Activated naive CD4-positive, alpha-beta T cell treated with anti-CD3 and anti-CD28 coated beads, Interleukin-2, amount 10 ng/mL, durations not matched to agents 7 days and 5 days (primary cell): ENCODE data around the gene MFN1.

ENCODE experiments used
- CTCF ChIA-PET: fragments of 350-600 bp; sonication (Branson Sonifier 250); formaldehyde crosslinking; loops from one replicate; lab custom pipeline; 2021; ENCODE audit warnings: antibody characterized with exemption; lab: Charles Lee
- DNase-seq: peaks from one replicate; pipeline ENCODE4 v3.0.0-alpha.2; 2020
- H3K27ac Mint-ChIP-seq: one replicate; pipeline ENCODE4 v1.8.0; 2021; ENCODE audit warnings: mild to moderate bottlenecking, moderate library complexity, mixed read lengths
- H3K27me3 Mint-ChIP-seq: one replicate; pipeline ENCODE4 v1.8.0; 2021; ENCODE audit warnings: mild to moderate bottlenecking, mixed read lengths
- H3K36me3 Mint-ChIP-seq: one replicate; pipeline ENCODE4 v1.8.0; 2021; ENCODE audit warnings: mixed read lengths
- H3K4me1 Mint-ChIP-seq: one replicate; pipeline ENCODE4 v1.8.0; 2021; ENCODE audit warnings: mixed read lengths
- H3K4me3 Mint-ChIP-seq: one replicate; pipeline ENCODE4 v1.8.0; 2021; ENCODE audit warnings: mild to moderate bottlenecking, moderate library complexity, mixed read lengths
- H3K9me3 Mint-ChIP-seq: one replicate; pipeline ENCODE4 v1.8.0; 2021; ENCODE audit warnings: mixed read lengths

Gene MFN1

GRCh38 chr3:179322286-179323196, 25.0 kb upstream of the MFN1 start, which contains the start of gene ZNF639:
Gene ZNF639, plus strand, starts transcription at chr3:179323031. Its CDS starts 5,263 bp downstream, at chr3:179328294.
- CTCF ChIA-PET, result interaction anchor here (0.9 to 3.9 kb wide), 9 partner anchors 8 to 307 kb away, joined by 4 to 24 read pairs (median 8); partner anchors contain the start of genes PIK3CA and ZMAT3
- Mint-ChIP-seq H3K36me3 (peaks cover 7% of the 10 kb centered on the region), H3K4me3 (peak within 1 kb of the TSS; percentile 85), H3K27me3 (peaks cover 15% of the 10 kb centered on the region), H3K9me3 (no peaks in the 10 kb centered on the region), H3K27ac (peak within 1 kb of the TSS; percentile 94), H3K4me1 (peaks cover 35% of the 10 kb centered on the region)
- DNase-seq, result peak; percentile 87

GRCh38 chr3:179323197-179324110, 24.1 kb upstream of the MFN1 start:
- Mint-ChIP-seq H3K4me1 (peaks cover 35% of the 10 kb centered on the region), H3K9me3 (no peaks in the 10 kb centered on the region), H3K36me3 (peaks cover 12% of the 10 kb centered on the region), H3K27me3 (peaks cover 9% of the 10 kb centered on the region), H3K27ac (peak overlapping the region; percentile 94), H3K4me3 (peak overlapping the region; percentile 85)
- CTCF ChIA-PET, result interaction anchor here (1.4 to 3.2 kb wide), 2 partner anchors 24 to 308 kb away, joined by 4 to 8 read pairs; partner anchors contain the start of gene MFN1
- DNase-seq, result peak; percentile 74

GRCh38 chr3:179324270-179324754, 23.2 kb upstream of the MFN1 start:
- CTCF ChIA-PET, result interaction anchor here (1.4 to 3.2 kb wide), 2 partner anchors 23 to 309 kb away, joined by 4 to 8 read pairs; partner anchors contain the start of gene MFN1
- H3K4me3 Mint-ChIP-seq, result peak overlapping the region; percentile 85
- peaks cover 35% of the 10 kb centered on the region for H3K4me1 Mint-ChIP-seq
- H3K27me3 Mint-ChIP-seq, result peaks cover 7% of the 10 kb centered on the region
- H3K27ac Mint-ChIP-seq, result peak overlapping the region; percentile 94
- H3K9me3 Mint-ChIP-seq, result no peaks in the 10 kb centered on the region
- no peak for DNase-seq
- peaks cover 16% of the 10 kb centered on the region for H3K36me3 Mint-ChIP-seq

GRCh38 chr3:179330438-179330837, 17.1 kb upstream of the MFN1 start:
- Mint-ChIP-seq H3K4me3 (no peak overlapping the region), H3K4me1 (peaks cover 3% of the 10 kb centered on the region), H3K36me3 (peaks cover 50% of the 10 kb centered on the region), H3K27me3 (no peaks in the 10 kb centered on the region), H3K27ac (peak overlapping the region; percentile 24), H3K9me3 (no peaks in the 10 kb centered on the region)
- CTCF ChIA-PET, result interaction anchor here (0.8 kb wide), 1 partner anchor 9 kb away, joined by 4 read pairs; no protein-coding TSS in a partner anchor
- no peak for DNase-seq

GRCh38 chr3:179332240-179332639, 15.3 kb upstream of the MFN1 start:
- H3K4me1 Mint-ChIP-seq, result peaks cover 3% of the 10 kb centered on the region
- DNase-seq, result no peak
- H3K36me3 Mint-ChIP-seq, result peaks cover 57% of the 10 kb centered on the region
- no peak overlapping the region for H3K27ac Mint-ChIP-seq
- CTCF ChIA-PET, result no interaction called here
- H3K9me3 Mint-ChIP-seq, result no peaks in the 10 kb centered on the region
- no peak overlapping the region for H3K4me3 Mint-ChIP-seq
- no peaks in the 10 kb centered on the region for H3K27me3 Mint-ChIP-seq

- Mint-ChIP-seq H3K4me3 (no peak overlapping the region), H3K36me3 (peaks cover 54% of the 10 kb centered on the region), H3K27me3 (no peaks in the 10 kb centered on the region), H3K27ac (no peak overlapping the region), H3K4me1 (peaks cover 3% of the 10 kb centered on the region), H3K9me3 (no peaks in the 10 kb centered on the region)
- DNase-seq, result no peak
- CTCF ChIA-PET, result no interaction called here
These were observed 14.4 kb upstream of the MFN1 start for GRCh38 chr3:179333084-179333483.

- peak overlapping the region; percentile 19 for H3K27ac Mint-ChIP-seq
- DNase-seq, result no peak
- H3K9me3 Mint-ChIP-seq, result no peaks in the 10 kb centered on the region
- CTCF ChIA-PET, result interaction anchor here (0.7 kb wide), 1 partner anchor 77 kb away, joined by 3 read pairs; no protein-coding TSS in a partner anchor
- H3K27me3 Mint-ChIP-seq, result no peaks in the 10 kb centered on the region
- peaks cover 37% of the 10 kb centered on the region for H3K36me3 Mint-ChIP-seq
- H3K4me1 Mint-ChIP-seq, result peaks cover 3% of the 10 kb centered on the region
- H3K4me3 Mint-ChIP-seq, result no peak overlapping the region
These were observed 11.1 kb upstream of the MFN1 start for GRCh38 chr3:179336345-179336929.

GRCh38 chr3:179348325-179349013, 960 bp downstream of the MFN1 start:
- Mint-ChIP-seq H3K4me1 (peaks cover 18% of the 10 kb centered on the region), H3K27me3 (no peaks in the 10 kb centered on the region), H3K27ac (peak overlapping the region; percentile 81), H3K4me3 (peak overlapping the region; percentile 94), H3K9me3 (no peaks in the 10 kb centered on the region), H3K36me3 (peaks cover 23% of the 10 kb centered on the region)
- CTCF ChIA-PET, result interaction anchor here (1.2 to 2.2 kb wide), 2 partner anchors 23 to 215 kb away, joined by 3 to 8 read pairs; no protein-coding TSS in a partner anchor
- DNase-seq, result no peak

- H3K4me3 Mint-ChIP-seq, result no peak overlapping the region
- H3K27me3 Mint-ChIP-seq, result no peaks in the 10 kb centered on the region
- no peak overlapping the region for H3K27ac Mint-ChIP-seq
- no peaks in the 10 kb centered on the region for H3K9me3 Mint-ChIP-seq
- H3K4me1 Mint-ChIP-seq, result peaks cover 13% of the 10 kb centered on the region
- CTCF ChIA-PET, result no interaction called here
- no peak for DNase-seq
- peaks cover 65% of the 10 kb centered on the region for H3K36me3 Mint-ChIP-seq
These were observed 8.5 kb downstream of the MFN1 start for GRCh38 chr3:179355996-179356395.

GRCh38 chr3:179363332-179363731, 15.8 kb downstream of the MFN1 start:
- Mint-ChIP-seq H3K4me1 (no peaks in the 10 kb centered on the region), H3K4me3 (no peak overlapping the region), H3K27ac (no peak overlapping the region), H3K27me3 (no peaks in the 10 kb centered on the region), H3K9me3 (no peaks in the 10 kb centered on the region), H3K36me3 (peaks cover 41% of the 10 kb centered on the region)
- DNase-seq, result no peak
- CTCF ChIA-PET, result no interaction called here

GRCh38 chr3:179369621-179370020, 22.1 kb downstream of the MFN1 start:
- Mint-ChIP-seq H3K36me3 (peaks cover 29% of the 10 kb centered on the region), H3K27ac (no peak overlapping the region), H3K27me3 (no peaks in the 10 kb centered on the region), H3K4me1 (no peaks in the 10 kb centered on the region), H3K9me3 (no peaks in the 10 kb centered on the region), H3K4me3 (no peak overlapping the region)
- no peak for DNase-seq
- CTCF ChIA-PET, result no interaction called here

- no peaks in the 10 kb centered on the region for H3K4me1 Mint-ChIP-seq
- no peak overlapping the region for H3K4me3 Mint-ChIP-seq
- H3K27ac Mint-ChIP-seq, result no peak overlapping the region
- CTCF ChIA-PET, result no interaction called here
- no peaks in the 10 kb centered on the region for H3K27me3 Mint-ChIP-seq
- peaks cover 19% of the 10 kb centered on the region for H3K36me3 Mint-ChIP-seq
- no peaks in the 10 kb centered on the region for H3K9me3 Mint-ChIP-seq
- DNase-seq, result no peak
These were observed 26.4 kb downstream of the MFN1 start for GRCh38 chr3:179373938-179374337.
